D721Med (cell line): Measurements from ENCODE around the gene TSTD2.

Experiments
- DNase-seq: peaks from one replicate; pipeline ENCODE4 v3.0.0; 2011; ENCODE audit warnings: low spot score; ENCODE audit not compliant: insufficient read length
- FAIRE-seq: peaks from 2 replicates; lab custom pipeline; 2011; peaks lifted over from hg19 to GRCh38; lab: Jason Lieb, UNC
- CTCF ChIP-seq: IDR thresholded peaks from 2 replicates; pipeline ENCODE4 v1.5.1; 2012; ENCODE audit warnings: mild to moderate bottlenecking, control low read depth; ENCODE audit not compliant: insufficient read depth; ENCODE audit errors: missing control alignments

The TSTD2 gene

DNA sequence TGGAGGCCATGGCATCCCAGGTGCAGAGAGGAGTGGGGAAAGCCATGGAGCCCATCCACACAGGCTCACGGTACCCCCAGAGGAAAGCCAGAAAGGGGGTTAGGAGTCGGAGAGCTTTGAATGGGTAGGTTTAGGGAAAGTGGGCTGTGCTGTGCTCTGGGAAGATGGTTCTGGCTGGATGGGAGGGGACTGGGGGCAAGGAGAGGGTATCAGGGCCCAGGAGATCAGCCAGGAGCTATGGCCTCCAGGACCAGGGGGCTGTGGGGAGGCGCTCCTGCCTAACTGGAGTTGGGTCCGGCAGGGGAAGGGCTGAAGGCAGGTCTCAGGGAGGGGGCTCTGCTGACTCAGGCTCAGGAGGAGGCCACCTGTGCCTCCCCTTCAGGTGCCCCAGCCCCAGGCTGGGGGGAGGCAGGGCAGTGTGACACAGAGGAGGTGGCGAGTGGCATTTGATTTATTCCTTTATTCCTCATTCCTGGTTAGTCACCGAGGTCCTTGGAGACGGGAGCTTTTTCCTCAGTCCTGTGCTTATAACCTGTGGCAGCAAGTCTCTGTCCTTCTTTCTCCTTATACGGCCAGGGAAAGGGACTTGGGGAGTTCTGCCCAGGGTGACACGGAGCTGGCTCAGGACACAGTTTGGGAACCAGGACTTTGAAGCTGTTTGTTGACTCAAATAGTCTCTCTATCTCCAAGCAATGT lies 60.8 kb downstream of the TSTD2 start:
- DNase-seq = no peak
- FAIRE-seq = no peak
- TF ChIP-seq CTCF = no peak

DNA sequence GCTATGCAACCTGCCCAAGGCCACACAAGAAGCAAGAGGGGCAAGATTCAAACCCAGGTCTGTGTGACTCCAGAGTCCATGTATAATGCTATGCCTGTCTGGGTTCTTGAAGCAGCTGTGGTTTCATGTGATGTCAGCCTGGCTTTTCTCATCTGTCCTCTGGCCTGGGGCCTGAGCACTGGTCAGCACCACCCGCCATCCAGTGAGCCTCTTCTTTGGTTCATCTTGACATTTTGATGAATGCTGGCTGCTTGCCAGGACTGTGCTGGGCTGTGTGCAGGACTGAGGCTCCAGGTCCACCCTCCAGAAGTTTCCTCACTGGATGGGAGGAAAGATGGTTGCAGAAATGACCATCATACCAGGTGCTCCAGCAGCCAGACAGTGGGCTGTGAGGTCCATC lies 61.5 kb downstream of the TSTD2 start:
- FAIRE-seq = no peak
- no peak for DNase-seq
- TF ChIP-seq CTCF = no peak

GRCh38 chr9:97570899-97571298 lies 62.3 kb downstream of the TSTD2 start:
- no peak for TF ChIP-seq CTCF
- FAIRE-seq = no peak

DNA sequence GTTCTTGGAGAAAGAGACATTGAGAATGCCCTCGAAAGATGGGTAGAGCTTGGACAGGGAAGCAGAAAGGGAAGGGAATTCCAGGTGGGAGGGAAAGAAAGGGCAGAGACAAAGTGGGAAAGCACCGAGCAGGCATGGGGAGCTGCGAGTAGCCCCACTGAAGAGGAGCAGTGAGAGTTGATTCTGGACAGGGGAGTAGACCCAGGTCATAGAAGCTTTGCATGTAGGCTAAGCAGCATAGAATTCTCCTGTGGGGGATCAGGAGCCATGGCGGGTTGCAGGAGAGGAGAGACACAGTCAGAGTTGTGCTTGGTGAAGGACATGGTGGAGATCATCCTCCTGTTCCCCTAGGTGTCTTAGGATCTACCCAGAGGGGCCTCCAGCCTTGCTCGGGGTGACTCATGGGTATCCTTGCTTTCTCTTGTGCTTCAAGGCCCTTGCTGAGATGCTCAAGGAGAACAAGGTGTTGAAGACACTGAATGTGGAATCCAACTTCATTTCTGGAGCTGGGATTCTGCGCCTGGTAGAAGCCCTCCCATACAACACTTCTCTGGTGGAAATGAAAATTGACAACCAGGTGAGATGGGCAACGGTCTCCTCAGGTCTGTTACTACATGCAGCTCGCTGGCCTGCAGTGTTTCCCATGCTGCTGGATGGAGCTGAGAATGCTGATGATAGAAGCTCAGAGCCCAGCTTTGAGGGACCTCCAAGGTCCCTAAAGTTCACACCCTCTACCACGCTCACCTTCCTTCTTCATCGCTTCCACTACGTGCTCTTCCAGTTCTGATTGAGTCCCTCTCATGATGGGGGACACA lies 64.5 kb downstream of the TSTD2 start:
- no peak for TF ChIP-seq CTCF
- no peak for FAIRE-seq
- no peak for DNase-seq

More at GRCh38 chr9:97570899-97571298, 62.3 kb downstream of the TSTD2 start:
- DNase-seq = no peak

GRCh38 chr9:97567894-97568202 lies 65.3 kb downstream of the TSTD2 start:
- DNase-seq (no peak), FAIRE-seq (no peak)
- no peak for TF ChIP-seq CTCF

DNA sequence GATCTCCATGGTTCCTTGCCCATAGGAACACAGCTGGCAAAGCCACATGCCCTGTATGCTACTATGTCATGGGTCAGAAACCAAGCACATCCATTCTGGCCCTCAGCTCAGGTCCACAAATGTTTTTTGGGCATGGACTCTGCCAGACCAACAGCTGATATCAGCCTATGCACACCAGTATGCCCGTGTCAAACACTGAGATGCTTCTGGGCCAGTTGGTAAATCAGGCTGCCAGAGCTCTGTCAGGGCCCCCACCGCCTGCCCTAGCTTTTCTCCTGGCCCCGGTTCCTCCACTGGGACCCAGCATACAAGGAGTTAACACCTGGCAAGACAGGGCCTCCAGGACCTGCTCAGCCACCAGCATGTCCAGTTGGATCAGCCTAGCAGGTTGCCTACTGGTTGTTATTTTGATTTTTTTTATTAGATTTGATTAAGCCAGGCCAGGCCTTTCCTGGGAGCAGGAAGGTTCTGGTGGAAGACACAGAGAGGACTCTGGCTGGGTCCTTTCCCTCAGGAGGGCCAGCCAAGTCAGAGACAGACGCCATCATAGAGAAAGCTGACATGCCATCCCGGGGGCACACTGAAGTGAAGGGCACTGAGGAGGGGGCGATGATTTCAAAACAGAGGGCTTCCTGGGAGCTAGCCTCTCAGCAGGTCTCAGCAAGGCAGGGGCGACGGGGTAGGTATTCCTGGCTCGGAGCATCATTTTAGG lies 65.8 kb downstream of the TSTD2 start:
- TF ChIP-seq CTCF = no peak
- no peak for FAIRE-seq
- DNase-seq = no peak
